AG04450 (cell line): ENCODE results near the gene UHRF1. TPM values are rescaled to one million over a fixed set of nuclear protein-coding genes. Genes with fewer than 3 reads are reported as not detected.

ENCODE experiments used
- CTCF ChIA-PET: fragments of 300-600, 350-600 bp; formaldehyde crosslinking; extraction: SDS; loops from one replicate; lab custom pipeline; 2022; ENCODE audit warnings: antibody characterized with exemption, inconsistent platforms; lab: Charles Lee
- POLR2A ChIA-PET: fragments of 350-600 bp; formaldehyde crosslinking; extraction: SDS; loops from one replicate; lab custom pipeline; 2021; ENCODE audit warnings: antibody characterized with exemption, inconsistent platforms; lab: Yijun Ruan, JAX
- DNase-seq: peaks from one replicate; pipeline ENCODE4 v3.0.0-alpha.2; 2011; ENCODE audit warnings: low read depth, low spot score
- H3K27ac ChIP-seq: one replicate; pipeline ENCODE4 v1.5.1; 2012; ENCODE audit warnings: low read depth, low read length, control low read depth
- H3K27me3 ChIP-seq: one replicate; pipeline ENCODE4 v1.6.0; 2012; ENCODE audit warnings: low read length; ENCODE audit not compliant: control insufficient read depth, insufficient read depth
- H3K4me3 ChIP-seq: 2 replicates; pipeline ENCODE4 v1.5.1; 2011; ENCODE audit warnings: mild to moderate bottlenecking, low read depth, low read length, control low read depth
- H3K9me3 ChIP-seq: 2 replicates; pipeline ENCODE4 v1.5.1; 2012; ENCODE audit warnings: low read length; ENCODE audit not compliant: control insufficient read depth, insufficient read depth
- CTCF ChIP-seq: IDR thresholded peaks from 2 replicates; pipeline ENCODE4 v1.5.1; 2011; ENCODE audit warnings: low read depth, low read length, control low read depth, inconsistent platforms
- polyA minus RNA-seq: library from RNA; depleted of rRNA, polyadenylated mRNA; stranded (reverse); fragments of >200 nt; gene quantifications from 2 replicates; pipeline ENCODE4 v1.2.3, GENCODE V29; 2011; rRNA and poly(A)+ RNA removed
- polyA plus RNA-seq: library from polyadenylated mRNA; depleted of rRNA; stranded (reverse); fragments of >200 nt; gene quantifications from 2 replicates; pipeline ENCODE4 v1.2.3, GENCODE V29; 2011; rRNA removed

The UHRF1 gene
- polyA plus RNA-seq (6.1 and 7.1 TPM in 2 replicates), polyA minus RNA-seq (7.1 and 7.3 TPM in 2 replicates)

GRCh38 chr19:4909156-4909896 lies at the start of gene UHRF1:
Gene UHRF1, plus strand, starts transcription at chr19:4909501. Its CDS starts 1,385 bp downstream, at chr19:4910886.
- no peak for TF ChIP-seq CTCF

DNA sequence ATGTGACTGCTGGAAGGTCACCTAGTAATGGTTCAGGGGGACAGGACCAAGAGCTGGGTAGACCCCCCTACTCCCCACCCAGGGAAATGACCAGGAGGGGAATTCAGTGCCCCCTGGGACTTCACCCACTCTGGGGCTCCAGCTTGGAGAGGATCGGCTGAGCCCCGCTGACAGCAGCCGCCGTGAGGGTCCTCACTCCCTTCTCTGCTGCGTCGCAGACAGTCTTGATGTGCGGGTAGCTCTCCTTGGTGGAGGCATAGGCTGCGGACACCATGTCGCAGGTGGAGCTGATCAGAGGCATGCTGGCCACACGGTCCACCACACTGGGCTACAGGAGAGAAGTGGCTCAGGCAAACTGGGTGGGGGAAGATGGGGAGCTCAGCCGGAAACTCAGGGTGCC lies 49.6 kb upstream of the UHRF1 start:
- H3K9me3 ChIP-seq = no peaks in the 10 kb centered on the region
- H3K27ac ChIP-seq = no peak overlapping the region
- DNase-seq = no peak
- ChIA-PET CTCF (interaction anchor here (1.0 kb wide), 2 partner anchors 8 to 10 kb away, joined by 3 to 4 read pairs; no protein-coding TSS in a partner anchor), POLR2A (interaction anchor here (0.6 kb wide), 1 partner anchor 16 kb away, joined by 3 read pairs; no protein-coding TSS in a partner anchor)
- H3K27me3 ChIP-seq = no peaks in the 10 kb centered on the region
- TF ChIP-seq CTCF = no peak
- no peak overlapping the region for H3K4me3 ChIP-seq

More at GRCh38 chr19:4909156-4909896, at the start of gene UHRF1:
- Histone ChIP-seq H3K9me3 (no peaks in the 10 kb centered on the region), H3K27ac (peak within 1 kb of the TSS; percentile 94), H3K27me3 (no peaks in the 10 kb centered on the region), H3K4me3 (peak within 1 kb of the TSS; percentile 67)
- ChIA-PET POLR2A (interaction anchor here (1.1 kb wide), 1 partner anchor 41 kb away, joined by 3 read pairs; no protein-coding TSS in a partner anchor), CTCF (no interaction called here)
- no peak for DNase-seq

DNA sequence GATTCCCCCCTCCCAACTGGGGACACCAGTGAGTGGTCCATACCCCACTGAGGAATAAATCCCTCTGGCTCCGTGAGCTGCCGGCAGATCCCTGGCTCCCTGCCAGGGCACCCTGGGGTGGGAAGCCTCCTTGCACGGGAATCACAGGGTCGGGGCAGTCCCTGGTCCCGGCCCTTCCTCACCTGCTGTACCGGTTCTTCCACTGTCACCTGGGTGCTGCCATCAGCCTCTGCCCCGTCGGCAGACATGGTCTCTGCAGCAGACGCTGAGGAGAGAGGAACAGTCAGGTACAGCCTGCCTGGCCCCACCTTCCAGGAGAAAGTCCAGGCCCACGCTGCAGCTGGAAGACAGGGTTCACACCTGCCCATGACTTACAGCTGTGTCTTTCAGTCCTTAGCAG lies 48.2 kb upstream of the UHRF1 start:
- DNase-seq = no peak
- ChIA-PET CTCF (interaction anchor here (1.5 kb wide), 1 partner anchor 10 kb away, joined by 14 read pairs; no protein-coding TSS in a partner anchor), POLR2A (no interaction called here)
- H3K4me3 ChIP-seq = no peak overlapping the region
- no peak overlapping the region for H3K27ac ChIP-seq
- TF ChIP-seq CTCF = no peak
- H3K27me3 ChIP-seq = no peaks in the 10 kb centered on the region
- no peaks in the 10 kb centered on the region for H3K9me3 ChIP-seq

DNA sequence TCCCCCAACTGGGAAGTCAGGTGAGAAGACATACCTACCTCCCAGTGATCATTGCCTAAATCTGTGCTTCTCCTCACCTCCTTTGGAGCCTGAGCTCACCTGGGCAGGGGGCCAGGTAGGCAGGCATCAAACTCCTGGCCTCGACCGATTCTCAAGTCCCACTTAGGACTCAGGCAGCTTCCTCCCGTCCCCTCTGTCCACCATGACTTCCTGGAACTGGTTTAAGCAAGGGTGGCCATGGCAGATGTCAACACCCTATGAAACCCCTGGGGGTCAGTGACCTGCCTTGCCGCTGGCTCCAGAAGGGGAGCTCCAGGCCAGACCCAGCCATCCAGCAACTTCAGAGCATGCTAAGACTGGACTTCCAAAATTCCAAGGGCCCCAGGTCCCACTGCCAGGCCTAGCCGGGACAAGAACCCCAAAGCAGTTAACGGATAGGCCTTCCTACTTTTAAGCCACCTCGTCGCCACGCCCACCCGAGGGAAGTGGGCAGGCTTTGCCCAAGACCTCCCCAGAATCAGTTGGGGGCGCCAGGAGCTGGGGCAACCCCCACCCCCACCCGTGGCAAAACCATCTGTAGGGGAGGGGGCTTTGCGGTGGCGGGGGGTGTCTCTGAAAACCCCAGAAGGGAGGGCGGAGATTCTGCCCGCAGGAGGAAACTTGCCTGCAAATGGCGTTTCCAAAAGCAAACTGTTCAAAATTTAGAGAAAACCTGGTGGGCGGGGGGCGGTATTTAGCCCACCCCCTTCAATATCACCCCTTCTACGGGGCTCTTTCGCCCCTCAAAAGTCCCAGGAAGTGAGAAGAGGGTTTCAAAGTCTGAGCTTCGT lies 42.5 kb upstream of the UHRF1 start:
- no peak for TF ChIP-seq CTCF
- Histone ChIP-seq H3K27me3 (no peaks in the 10 kb centered on the region), H3K27ac (peak overlapping the region; percentile 39), H3K9me3 (no peaks in the 10 kb centered on the region; the same call in 1 of the 2 replicates), H3K4me3 (peak overlapping the region; percentile 89)
- CTCF ChIA-PET = interaction anchor here (0.9 to 3.8 kb wide), 5 partner anchors 12 to 163 kb away, joined by 3 to 22 read pairs (median 13); no protein-coding TSS in a partner anchor
- POLR2A ChIA-PET = interaction anchor here (0.5 to 1.7 kb wide), 8 partner anchors 9 to 464 kb away, joined by 3 to 11 read pairs (median 4); no protein-coding TSS in a partner anchor
- no peak for DNase-seq
